Measurements from ENCODE around the gene ANGPT4.

Gene ANGPT4

GRCh38 chr20:822651-823573 lies 93.2 kb downstream of the ANGPT4 start:
- H3K4me3 Mint-ChIP-seq = no peak overlapping the region
- peaks cover 14% of the 10 kb centered on the region for H3K4me1 Mint-ChIP-seq (ENCODE audit: low read depth)
- no peaks in the 10 kb centered on the region for H3K36me3 Mint-ChIP-seq (ENCODE audit: low read depth)
- intact Hi-C loops (cut with micrococcal nuclease) = no loop called here
- no peaks in the 10 kb centered on the region for H3K9me3 Mint-ChIP-seq
- H3K27me3 Mint-ChIP-seq = peaks cover 13% of the 10 kb centered on the region
- H3K27ac Mint-ChIP-seq = no peak overlapping the region

- Mint-ChIP-seq H3K9me3 (no peaks in the 10 kb centered on the region), H3K27ac (no peak overlapping the region), H3K4me3 (no peak overlapping the region), H3K27me3 (peaks cover 20% of the 10 kb centered on the region), H3K36me3 (ENCODE audit: low read depth) (no peaks in the 10 kb centered on the region), H3K4me1 (ENCODE audit: low read depth) (peaks cover 14% of the 10 kb centered on the region)
- intact Hi-C loops (cut with micrococcal nuclease) = no loop called here
Measured at GRCh38 chr20:821731-822065, 94.4 kb downstream of the ANGPT4 start.

GRCh38 chr20:821046-821730 lies 94.9 kb downstream of the ANGPT4 start:
- intact Hi-C loops (cut with micrococcal nuclease) = no loop called here
- H3K9me3 Mint-ChIP-seq = no peaks in the 10 kb centered on the region
- no peak overlapping the region for H3K4me3 Mint-ChIP-seq
- H3K27ac Mint-ChIP-seq = no peak overlapping the region
- peaks cover 14% of the 10 kb centered on the region for H3K4me1 Mint-ChIP-seq (ENCODE audit: low read depth)
- no peaks in the 10 kb centered on the region for H3K36me3 Mint-ChIP-seq (ENCODE audit: low read depth)
- H3K27me3 Mint-ChIP-seq = peaks cover 21% of the 10 kb centered on the region

GRCh38 chr20:820323-820953 lies 95.7 kb downstream of the ANGPT4 start:
- H3K27ac Mint-ChIP-seq = no peak overlapping the region
- intact Hi-C loops (cut with micrococcal nuclease) = no loop called here

More at GRCh38 chr20:820323-820953, 95.7 kb downstream of the ANGPT4 start:
- Mint-ChIP-seq H3K36me3 (ENCODE audit: low read depth) (no peaks in the 10 kb centered on the region), H3K9me3 (no peaks in the 10 kb centered on the region), H3K4me1 (ENCODE audit: low read depth) (peaks cover 8% of the 10 kb centered on the region), H3K4me3 (no peak overlapping the region), H3K27me3 (peaks cover 22% of the 10 kb centered on the region)

Measured in dendritic cell treated with granulocyte-macrophage colony-stimulating factor and Interleukin-4, amounts not matched to agents 40 ng/mL and 50 ng/mL, for 4 days (primary cell).